Measurements from ENCODE around the gene AK4.
"Not testable (repeated sequence)": the region's sequence is repeated elsewhere in the genome, so short reads cannot be mapped to it uniquely, and the experiment has no call there.

The AK4 gene

DNA sequence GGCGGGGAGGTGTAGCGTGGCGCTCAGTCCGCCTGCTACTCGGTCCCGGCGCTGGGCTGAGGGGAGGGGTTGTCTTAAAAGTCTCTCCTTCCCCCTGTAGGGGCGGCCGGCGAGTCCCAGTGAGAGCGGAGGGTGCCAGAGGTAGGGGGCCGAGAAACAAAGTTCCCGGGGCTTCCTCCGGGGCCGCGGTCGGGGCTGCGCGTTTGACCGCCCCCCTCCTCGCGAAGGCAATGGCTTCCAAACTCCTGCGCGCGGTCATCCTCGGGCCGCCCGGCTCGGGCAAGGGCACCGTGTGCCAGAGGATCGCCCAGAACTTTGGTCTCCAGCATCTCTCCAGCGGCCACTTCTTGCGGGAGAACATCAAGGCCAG, at the start of gene AK4:
TSS of gene AK4 (plus strand) at position 26 of the 370 bp plus-strand sequence. CDS start at position 231, 205 bp downstream.
- Histone ChIP-seq H2AFZ (ENCODE audit: low read length, unreplicated experiment) (peak within 1 kb of the TSS; percentile 86), H3K4me3 (ENCODE audit: low read depth, low read length) (peak within 1 kb of the TSS; percentile 91), H3K27ac (ENCODE audit: low read depth, low read length) (peak within 1 kb of the TSS; percentile 49), H3K79me2 (ENCODE audit: control insufficient read depth, insufficient read depth, low read length, unreplicated experiment) (peaks cover 55% of the 10 kb centered on the region)
- H3K36me3 ChIP-seq (ENCODE audit: insufficient read depth, low read length); H3K27me3 ChIP-seq (ENCODE audit: insufficient read depth, low read length); H3K4me1 ChIP-seq (ENCODE audit: control insufficient read depth, insufficient read depth, low read length, unreplicated experiment): not testable (repeated sequence)

DNA sequence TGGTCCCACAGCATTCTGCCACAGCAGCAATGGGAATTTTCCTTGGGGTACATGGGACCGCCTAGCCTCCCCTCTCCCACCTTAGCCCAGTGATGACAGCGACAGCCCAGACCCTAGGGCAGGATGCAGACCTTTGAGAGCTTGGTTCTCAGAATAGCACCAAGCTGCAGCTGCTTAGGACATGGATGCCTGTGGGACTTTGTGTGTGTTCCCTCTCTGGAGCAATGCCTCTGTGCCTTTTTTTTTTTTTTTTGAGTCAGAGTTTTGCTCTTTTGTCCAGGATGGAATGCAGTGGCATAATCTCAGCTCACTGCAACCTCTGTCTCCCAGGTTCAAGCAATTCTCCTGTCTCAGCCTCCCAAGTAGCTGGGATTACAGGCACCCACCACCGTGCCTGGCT, 44.2 kb upstream of the AK4 start:
- no peaks in the 10 kb centered on the region for H3K36me3 ChIP-seq (ENCODE audit: insufficient read depth, low read length)
- no peak overlapping the region for H3K27ac ChIP-seq (ENCODE audit: low read depth, low read length)
- no peaks in the 10 kb centered on the region for H3K79me2 ChIP-seq (ENCODE audit: control insufficient read depth, insufficient read depth, low read length, unreplicated experiment)
- H3K4me3 ChIP-seq (ENCODE audit: low read depth, low read length) = no peak overlapping the region
- H3K4me1 ChIP-seq (ENCODE audit: control insufficient read depth, insufficient read depth, low read length, unreplicated experiment) = peaks cover 11% of the 10 kb centered on the region
- no peak overlapping the region for H2AFZ ChIP-seq (ENCODE audit: low read length, unreplicated experiment)
- no peaks in the 10 kb centered on the region for H3K27me3 ChIP-seq (ENCODE audit: insufficient read depth, low read length)

DNA sequence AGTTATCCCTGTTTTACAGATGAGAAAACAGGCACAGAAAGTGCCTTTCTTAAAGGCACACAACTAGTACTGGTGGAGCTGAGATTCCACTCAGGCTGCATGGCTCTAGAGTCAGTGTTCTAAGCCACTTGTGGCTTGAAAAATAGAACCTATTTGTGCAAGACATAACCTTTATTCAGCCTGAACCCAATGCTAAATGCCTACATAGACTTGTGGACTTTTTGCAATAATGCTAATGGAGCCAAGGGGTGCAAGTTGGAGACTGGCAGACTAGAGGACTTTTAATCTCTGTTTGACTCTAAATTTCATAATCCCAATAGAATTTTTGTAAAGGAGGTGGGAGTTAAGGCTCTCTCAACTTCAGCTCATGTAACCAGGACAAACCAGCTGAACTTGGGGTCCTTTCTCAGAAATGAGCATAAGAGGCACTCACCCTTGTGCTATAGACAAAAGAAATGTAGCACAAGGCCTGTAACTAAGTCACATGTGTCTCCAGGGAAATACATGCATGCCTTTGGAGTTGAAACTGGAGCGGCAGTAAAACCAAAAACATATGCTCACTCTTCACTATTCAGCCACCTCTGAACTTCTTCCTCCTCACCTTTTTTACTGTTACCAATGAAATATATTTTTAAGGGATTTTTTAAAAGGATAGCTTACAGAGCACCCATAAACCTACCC, 43.0 kb upstream of the AK4 start:
- Histone ChIP-seq H3K4me1 (ENCODE audit: control insufficient read depth, insufficient read depth, low read length, unreplicated experiment) (peaks cover 11% of the 10 kb centered on the region), H3K36me3 (ENCODE audit: insufficient read depth, low read length) (no peaks in the 10 kb centered on the region), H3K79me2 (ENCODE audit: control insufficient read depth, insufficient read depth, low read length, unreplicated experiment) (no peaks in the 10 kb centered on the region), H2AFZ (ENCODE audit: low read length, unreplicated experiment) (no peak overlapping the region), H3K4me3 (ENCODE audit: low read depth, low read length) (no peak overlapping the region), H3K27me3 (ENCODE audit: insufficient read depth, low read length) (no peaks in the 10 kb centered on the region), H3K27ac (ENCODE audit: low read depth, low read length) (no peak overlapping the region)

DNA sequence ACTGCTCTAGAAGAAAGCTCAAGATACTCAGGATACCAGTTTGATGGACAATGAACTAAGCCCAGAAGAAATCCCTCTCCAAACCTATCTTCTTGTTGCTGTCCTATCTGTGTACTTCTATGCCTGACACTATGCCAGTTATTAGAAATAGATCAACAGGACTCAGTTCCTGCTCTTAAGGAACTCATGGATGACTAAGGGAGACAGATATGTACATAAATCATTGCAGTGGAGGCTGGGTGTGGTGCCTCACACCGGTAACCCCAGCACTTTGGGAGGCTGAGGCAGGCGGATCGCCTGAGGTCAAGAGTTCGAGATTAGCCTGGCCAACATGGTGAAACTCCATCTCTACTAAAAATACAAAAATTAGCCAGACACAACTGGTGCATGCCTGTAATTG, 42.4 kb upstream of the AK4 start:
- Histone ChIP-seq H3K79me2 (ENCODE audit: control insufficient read depth, insufficient read depth, low read length, unreplicated experiment) (no peaks in the 10 kb centered on the region), H3K4me3 (ENCODE audit: low read depth, low read length) (no peak overlapping the region), H3K27me3 (ENCODE audit: insufficient read depth, low read length) (no peaks in the 10 kb centered on the region), H3K36me3 (ENCODE audit: insufficient read depth, low read length) (no peaks in the 10 kb centered on the region), H3K4me1 (ENCODE audit: control insufficient read depth, insufficient read depth, low read length, unreplicated experiment) (peaks cover 11% of the 10 kb centered on the region), H3K27ac (ENCODE audit: low read depth, low read length) (no peak overlapping the region), H2AFZ (ENCODE audit: low read length, unreplicated experiment) (no peak overlapping the region)

DNA sequence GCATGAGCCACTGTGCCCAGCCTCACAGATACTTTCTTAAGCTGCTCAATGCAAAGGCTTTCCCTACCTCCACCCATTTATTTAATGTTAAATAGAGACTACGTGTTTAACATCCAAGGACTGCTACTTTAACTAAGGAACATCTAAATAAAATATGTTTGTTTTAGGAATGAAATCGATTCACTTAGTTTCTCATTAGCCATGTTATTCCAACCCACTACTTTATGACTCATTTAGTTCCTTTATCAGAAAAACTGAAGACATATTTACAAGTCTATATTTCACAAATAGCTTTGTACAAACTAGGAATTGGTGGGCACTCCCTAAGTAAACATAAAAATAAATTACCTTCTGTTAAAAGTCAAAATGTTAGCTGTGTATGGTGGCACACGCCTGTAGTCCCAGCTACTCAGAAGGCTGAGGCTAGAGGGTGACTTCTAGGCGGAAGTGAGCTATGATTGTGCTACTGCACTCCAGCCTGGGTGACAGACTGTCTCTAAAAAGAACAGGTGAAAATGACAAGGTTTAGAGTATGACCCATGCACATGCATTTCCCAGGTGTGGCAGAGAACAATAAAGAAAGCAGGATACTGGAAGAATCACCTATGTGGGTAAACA, 39.9 kb upstream of the AK4 start:
- Histone ChIP-seq H2AFZ (ENCODE audit: low read length, unreplicated experiment) (no peak overlapping the region), H3K4me3 (ENCODE audit: low read depth, low read length) (no peak overlapping the region), H3K79me2 (ENCODE audit: control insufficient read depth, insufficient read depth, low read length, unreplicated experiment) (no peaks in the 10 kb centered on the region), H3K27me3 (ENCODE audit: insufficient read depth, low read length) (no peaks in the 10 kb centered on the region), H3K27ac (ENCODE audit: low read depth, low read length) (no peak overlapping the region), H3K36me3 (ENCODE audit: insufficient read depth, low read length) (no peaks in the 10 kb centered on the region), H3K4me1 (ENCODE audit: control insufficient read depth, insufficient read depth, low read length, unreplicated experiment) (peaks cover 11% of the 10 kb centered on the region)

DNA sequence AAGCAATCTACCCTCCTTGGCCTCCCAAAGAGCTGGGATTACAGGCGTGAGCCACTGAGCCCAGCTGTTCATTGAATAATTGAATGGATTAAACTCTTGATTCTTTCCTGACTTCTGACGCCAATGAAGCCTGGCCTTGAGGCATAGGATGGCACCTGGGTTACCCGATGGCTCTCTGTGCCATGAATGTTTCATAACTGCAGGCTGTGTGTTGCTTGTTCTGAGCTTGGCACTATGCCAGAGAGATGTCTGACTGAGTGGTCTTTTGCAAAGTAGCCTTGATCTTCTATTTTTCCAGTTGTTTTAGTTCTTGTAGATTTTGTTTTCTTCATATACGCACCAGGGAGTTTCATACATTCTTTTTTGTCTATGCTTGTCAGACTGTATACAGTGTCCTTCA, 38.5 kb upstream of the AK4 start:
- no peaks in the 10 kb centered on the region for H3K36me3 ChIP-seq (ENCODE audit: insufficient read depth, low read length)
- H3K27ac ChIP-seq (ENCODE audit: low read depth, low read length) = no peak overlapping the region
- H2AFZ ChIP-seq (ENCODE audit: low read length, unreplicated experiment) = no peak overlapping the region
- no peaks in the 10 kb centered on the region for H3K27me3 ChIP-seq (ENCODE audit: insufficient read depth, low read length)
- H3K4me1 ChIP-seq (ENCODE audit: control insufficient read depth, insufficient read depth, low read length, unreplicated experiment) = peaks cover 11% of the 10 kb centered on the region
- H3K79me2 ChIP-seq (ENCODE audit: control insufficient read depth, insufficient read depth, low read length, unreplicated experiment) = no peaks in the 10 kb centered on the region
- H3K4me3 ChIP-seq (ENCODE audit: low read depth, low read length) = no peak overlapping the region

DNA sequence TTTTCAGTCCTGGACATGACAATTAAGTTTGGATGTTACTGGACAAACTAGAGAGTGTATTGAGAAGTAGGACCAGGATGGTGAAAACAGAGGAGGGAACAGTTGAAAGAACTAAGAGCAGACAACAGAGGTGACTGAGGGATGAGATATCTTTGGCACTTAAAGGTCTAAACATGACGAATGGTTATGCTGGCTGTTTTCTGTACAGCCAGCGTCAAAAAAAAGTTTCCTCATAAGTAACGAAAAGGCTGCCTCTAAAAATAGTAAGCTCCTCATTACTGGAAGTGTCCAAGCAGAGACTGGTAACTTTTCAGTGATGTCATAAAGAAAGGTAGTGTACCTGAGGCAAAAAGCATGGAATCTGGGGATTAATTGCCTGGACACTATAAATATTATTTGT, 35.2 kb upstream of the AK4 start:
- H3K27me3 ChIP-seq (ENCODE audit: insufficient read depth, low read length) = no peaks in the 10 kb centered on the region
- H3K27ac ChIP-seq (ENCODE audit: low read depth, low read length) = no peak overlapping the region
- no peaks in the 10 kb centered on the region for H3K4me1 ChIP-seq (ENCODE audit: control insufficient read depth, insufficient read depth, low read length, unreplicated experiment)
- H3K79me2 ChIP-seq (ENCODE audit: control insufficient read depth, insufficient read depth, low read length, unreplicated experiment) = no peaks in the 10 kb centered on the region
- no peak overlapping the region for H2AFZ ChIP-seq (ENCODE audit: low read length, unreplicated experiment)
- H3K4me3 ChIP-seq (ENCODE audit: low read depth, low read length) = no peak overlapping the region
- no peaks in the 10 kb centered on the region for H3K36me3 ChIP-seq (ENCODE audit: insufficient read depth, low read length)

DNA sequence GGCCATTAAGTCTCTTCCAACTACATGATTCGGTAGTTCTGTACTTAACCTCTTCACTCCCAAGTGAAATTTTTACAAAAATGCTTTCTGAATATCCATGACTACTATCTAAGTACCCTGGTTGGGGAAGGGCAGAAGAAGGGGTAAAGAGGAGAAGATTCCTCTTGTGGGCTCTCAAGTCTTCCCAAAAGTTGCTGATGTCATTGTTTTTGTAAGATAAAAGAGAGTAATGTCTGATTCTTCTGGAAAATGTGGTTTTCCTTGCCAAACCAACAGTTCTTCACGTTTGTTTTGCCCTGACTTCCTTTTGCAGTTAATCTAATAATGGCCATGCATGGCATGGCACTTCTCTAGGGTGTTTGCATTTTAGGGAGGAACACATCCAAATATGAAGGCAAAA, 34.7 kb upstream of the AK4 start:
- no peak overlapping the region for H3K4me3 ChIP-seq (ENCODE audit: low read depth, low read length)
- no peaks in the 10 kb centered on the region for H3K27me3 ChIP-seq (ENCODE audit: insufficient read depth, low read length)
- H3K27ac ChIP-seq (ENCODE audit: low read depth, low read length) = no peak overlapping the region
- H3K79me2 ChIP-seq (ENCODE audit: control insufficient read depth, insufficient read depth, low read length, unreplicated experiment) = no peaks in the 10 kb centered on the region
- no peaks in the 10 kb centered on the region for H3K4me1 ChIP-seq (ENCODE audit: control insufficient read depth, insufficient read depth, low read length, unreplicated experiment)
- no peak overlapping the region for H2AFZ ChIP-seq (ENCODE audit: low read length, unreplicated experiment)
- H3K36me3 ChIP-seq (ENCODE audit: insufficient read depth, low read length) = no peaks in the 10 kb centered on the region

DNA sequence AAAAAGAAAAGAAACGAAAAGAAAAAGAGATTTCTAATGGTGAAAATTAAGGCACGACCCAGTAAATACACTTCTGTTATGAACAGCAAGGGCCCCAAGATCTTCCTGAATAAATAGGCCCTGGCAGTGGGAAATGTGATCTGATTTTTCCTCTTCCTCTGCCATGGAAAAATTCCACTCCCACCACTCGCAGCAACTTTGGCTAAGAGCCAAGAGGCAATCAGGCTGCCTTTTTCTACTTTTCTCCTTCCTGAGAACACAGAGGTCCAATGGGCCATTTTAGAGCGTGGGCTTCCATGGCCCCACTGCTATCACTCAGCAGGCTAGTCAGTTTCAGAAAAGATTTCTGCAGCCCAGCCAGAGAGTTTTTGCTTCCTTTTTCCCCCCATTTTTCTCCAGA, 33.7 kb upstream of the AK4 start:
- Histone ChIP-seq H2AFZ (ENCODE audit: low read length, unreplicated experiment) (no peak overlapping the region), H3K4me1 (ENCODE audit: control insufficient read depth, insufficient read depth, low read length, unreplicated experiment) (no peaks in the 10 kb centered on the region), H3K4me3 (ENCODE audit: low read depth, low read length) (no peak overlapping the region), H3K27me3 (ENCODE audit: insufficient read depth, low read length) (no peaks in the 10 kb centered on the region), H3K27ac (ENCODE audit: low read depth, low read length) (no peak overlapping the region), H3K79me2 (ENCODE audit: control insufficient read depth, insufficient read depth, low read length, unreplicated experiment) (no peaks in the 10 kb centered on the region), H3K36me3 (ENCODE audit: insufficient read depth, low read length) (no peaks in the 10 kb centered on the region)

DNA sequence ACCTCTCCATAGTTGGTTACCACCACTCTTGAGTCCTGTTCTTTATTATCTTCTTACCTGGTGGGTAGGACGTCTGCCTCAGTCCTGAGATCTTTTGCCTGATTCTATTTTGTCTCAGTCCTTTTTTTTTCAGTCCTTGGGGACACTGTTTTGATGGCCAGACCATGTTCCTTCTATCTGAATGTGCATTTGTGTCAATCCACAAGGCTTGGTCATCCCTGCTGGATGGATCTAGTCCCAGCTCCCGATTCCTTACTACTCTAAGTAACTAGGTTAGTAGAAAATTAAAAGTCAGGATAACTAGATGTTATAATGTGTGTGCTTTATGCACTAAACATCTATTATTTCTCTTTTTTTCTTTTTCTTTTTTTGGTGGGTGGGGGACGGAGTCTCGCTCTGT, 28.1 kb upstream of the AK4 start:
- Histone ChIP-seq H3K4me1 (ENCODE audit: control insufficient read depth, insufficient read depth, low read length, unreplicated experiment) (no peaks in the 10 kb centered on the region), H3K4me3 (ENCODE audit: low read depth, low read length) (no peak overlapping the region), H3K36me3 (ENCODE audit: insufficient read depth, low read length) (no peaks in the 10 kb centered on the region), H3K27me3 (ENCODE audit: insufficient read depth, low read length) (no peaks in the 10 kb centered on the region), H3K27ac (ENCODE audit: low read depth, low read length) (no peak overlapping the region), H2AFZ (ENCODE audit: low read length, unreplicated experiment) (no peak overlapping the region), H3K79me2 (ENCODE audit: control insufficient read depth, insufficient read depth, low read length, unreplicated experiment) (no peaks in the 10 kb centered on the region)

DNA sequence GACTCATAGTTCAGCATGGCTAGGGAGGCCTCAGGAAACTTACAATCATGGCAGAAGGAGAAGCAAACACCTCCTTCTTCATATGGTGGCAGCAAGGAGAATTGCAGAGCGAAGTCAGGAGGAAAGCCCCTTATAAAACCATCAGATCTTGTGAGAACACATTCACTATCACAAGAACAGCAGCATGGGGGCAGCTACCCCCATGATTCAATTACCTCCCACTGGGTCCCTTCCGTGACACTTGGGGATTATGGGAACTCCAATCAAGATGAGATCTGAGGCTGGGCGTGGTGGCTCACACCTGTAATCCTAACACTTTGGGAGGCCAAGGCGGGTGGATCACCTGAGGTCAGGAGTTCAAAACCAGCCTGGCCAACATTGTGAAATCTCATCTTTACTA, 18.9 kb upstream of the AK4 start:
- not testable (repeated sequence) for H3K4me1 ChIP-seq (ENCODE audit: control insufficient read depth, insufficient read depth, low read length, unreplicated experiment)

More for the DNA sequence above, 18.9 kb upstream of the AK4 start:
- not testable (repeated sequence) for H3K27me3 ChIP-seq (ENCODE audit: insufficient read depth, low read length); H3K79me2 ChIP-seq (ENCODE audit: control insufficient read depth, insufficient read depth, low read length, unreplicated experiment); H3K36me3 ChIP-seq (ENCODE audit: insufficient read depth, low read length); H2AFZ ChIP-seq (ENCODE audit: low read length, unreplicated experiment); H3K4me3 ChIP-seq (ENCODE audit: low read depth, low read length); H3K27ac ChIP-seq (ENCODE audit: low read depth, low read length)
